Activated CD4-positive, alpha-beta T cell treated with anti-CD3 and anti-CD28 coated beads, Interleukin-2, amount 50 U/mL, for 4 hours (primary cell): ENCODE measurements around the gene CNKSR3.

Experiments used
- DNase-seq, 2 experiments: peaks; one replicate each; pipeline ENCODE4 v3.0.0-alpha.2; 2020

The CNKSR3 gene

DNA sequence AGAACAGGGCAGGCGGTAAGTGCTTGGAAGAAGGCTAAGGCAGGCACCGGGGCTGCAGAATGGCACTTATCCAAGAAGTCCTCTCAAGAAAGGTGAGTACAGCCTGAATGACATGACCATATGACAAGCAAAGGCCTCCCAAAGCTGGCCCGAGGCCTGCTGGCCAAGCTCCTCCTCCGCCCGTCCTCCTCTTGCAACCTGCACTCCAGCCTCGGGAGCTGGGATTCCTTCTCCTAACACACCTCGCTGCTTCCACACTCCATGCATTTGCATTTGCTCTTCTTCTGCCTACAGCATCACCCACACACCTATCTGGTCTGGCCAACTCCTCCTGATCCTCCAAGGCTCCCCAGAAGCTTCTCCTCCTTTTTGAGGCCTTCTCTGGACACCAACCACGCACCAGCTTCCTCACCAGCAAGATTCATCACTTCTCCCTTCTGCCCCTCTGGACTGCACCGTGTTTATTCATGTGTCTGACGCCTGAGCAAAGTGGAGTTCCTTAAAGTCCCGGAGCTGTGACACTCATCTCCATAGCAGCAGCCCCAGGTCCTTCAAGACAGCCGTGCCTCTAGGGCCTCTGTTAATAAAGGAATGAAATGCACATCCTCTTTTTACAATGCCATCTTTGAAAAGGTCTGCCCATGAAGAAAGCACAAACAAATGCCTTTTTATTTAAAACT is 32.3 kb downstream of the CNKSR3 start:
- DNase-seq = no peak

GRCh38 chr6:154476494-154476893 is 34.0 kb downstream of the CNKSR3 start:
- DNase-seq = no peak

GRCh38 chr6:154474648-154475428 is 35.6 kb downstream of the CNKSR3 start:
- DNase-seq = no peak

DNA sequence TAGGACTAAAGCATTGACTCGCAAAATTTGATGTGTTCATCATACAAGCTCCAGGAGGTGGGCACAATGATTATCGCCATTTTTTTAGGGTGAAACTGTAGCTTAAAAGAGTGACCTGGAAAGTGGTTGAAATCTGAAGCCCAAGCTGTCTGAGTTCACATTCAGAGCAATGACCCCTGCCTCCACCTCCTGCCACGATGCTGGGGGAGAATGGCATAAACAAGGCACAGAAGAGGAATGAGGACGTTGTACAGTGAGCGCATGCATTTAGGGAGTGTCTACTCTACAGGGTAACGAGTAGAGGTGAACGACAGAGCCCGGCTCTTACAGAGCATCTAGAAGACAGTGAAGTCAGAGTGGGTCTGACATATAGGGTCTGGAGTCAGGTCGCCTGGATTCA is 37.2 kb downstream of the CNKSR3 start:
- no peak for DNase-seq

DNA sequence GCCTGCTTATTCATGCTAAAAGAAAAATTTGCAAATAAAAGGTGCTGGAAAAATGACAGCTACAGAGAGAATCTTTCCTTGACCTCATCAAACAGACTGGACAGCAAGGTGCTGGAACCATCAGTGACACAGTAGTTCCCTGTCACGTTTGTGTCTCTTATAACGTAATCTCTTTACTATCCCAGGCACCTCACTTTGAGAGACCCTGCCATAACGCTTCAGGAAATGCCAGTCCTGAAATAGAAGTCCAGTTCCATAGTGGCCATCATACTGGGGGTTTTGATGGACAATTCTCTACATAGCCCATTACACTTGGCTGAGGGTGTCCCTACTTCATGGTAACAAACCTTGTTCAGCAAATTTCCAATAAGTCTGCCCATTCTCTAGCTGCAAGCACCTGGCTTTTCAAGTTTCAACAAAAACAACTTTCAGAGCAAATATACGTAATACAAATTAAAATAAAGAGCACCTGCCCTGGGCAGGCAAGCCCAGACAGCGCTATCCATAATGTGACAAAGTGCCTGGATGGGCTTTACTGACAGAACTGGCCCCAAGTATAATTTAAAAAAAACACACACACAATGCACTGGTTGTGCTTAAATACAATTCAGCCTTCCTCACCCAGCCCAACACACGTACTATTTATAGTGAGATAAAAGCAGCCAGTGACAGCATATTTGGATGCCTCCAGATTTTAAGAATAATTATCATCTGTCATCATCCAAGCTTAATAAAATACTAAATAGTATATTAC is 38.7 kb downstream of the CNKSR3 start:
- no peak for DNase-seq

- DNase-seq = no peak
Measured at GRCh38 chr6:154469306-154469935, 41.1 kb downstream of the CNKSR3 start.

DNA sequence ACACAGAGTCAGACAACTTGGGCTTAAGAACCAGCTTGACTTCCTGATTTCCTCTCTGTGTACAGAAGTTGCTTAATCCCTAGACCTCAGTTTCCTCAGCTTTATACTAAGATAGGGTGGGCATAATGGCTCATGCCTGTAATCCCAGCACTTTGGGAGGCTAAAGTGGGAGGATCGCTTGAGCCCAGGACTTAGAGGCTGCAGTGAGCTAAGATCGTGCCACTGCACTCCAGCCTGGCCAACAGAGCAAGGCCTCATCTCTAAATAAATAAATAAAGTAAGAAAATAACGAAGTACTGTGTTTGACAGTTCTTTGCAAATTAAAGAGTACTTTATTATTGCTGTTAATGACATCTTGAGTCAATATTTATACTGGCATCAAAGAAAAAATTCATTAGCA is 41.7 kb downstream of the CNKSR3 start:
- DNase-seq = no peak

GRCh38 chr6:154466971-154467679 is 43.4 kb downstream of the CNKSR3 start:
- DNase-seq = no peak

DNA sequence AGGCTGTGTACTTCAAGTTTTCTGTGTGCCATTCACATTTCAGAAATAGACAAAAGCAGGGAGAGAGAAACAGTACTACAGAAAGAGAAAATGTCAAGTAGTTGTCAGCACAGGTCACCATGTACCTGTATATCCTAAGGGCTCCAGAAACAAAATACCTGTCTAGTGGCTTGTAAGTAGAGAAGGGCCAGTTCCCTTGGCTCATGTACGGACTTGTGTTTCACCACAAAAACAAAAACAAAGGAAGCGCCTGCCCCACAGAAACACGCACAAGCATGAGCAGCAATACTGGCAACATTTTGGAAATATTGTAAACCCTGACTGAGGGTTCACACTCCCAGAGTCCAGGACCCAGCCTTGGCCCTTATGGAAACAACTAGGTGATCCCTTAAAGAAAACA is 44.3 kb downstream of the CNKSR3 start:
- DNase-seq = no peak

DNA sequence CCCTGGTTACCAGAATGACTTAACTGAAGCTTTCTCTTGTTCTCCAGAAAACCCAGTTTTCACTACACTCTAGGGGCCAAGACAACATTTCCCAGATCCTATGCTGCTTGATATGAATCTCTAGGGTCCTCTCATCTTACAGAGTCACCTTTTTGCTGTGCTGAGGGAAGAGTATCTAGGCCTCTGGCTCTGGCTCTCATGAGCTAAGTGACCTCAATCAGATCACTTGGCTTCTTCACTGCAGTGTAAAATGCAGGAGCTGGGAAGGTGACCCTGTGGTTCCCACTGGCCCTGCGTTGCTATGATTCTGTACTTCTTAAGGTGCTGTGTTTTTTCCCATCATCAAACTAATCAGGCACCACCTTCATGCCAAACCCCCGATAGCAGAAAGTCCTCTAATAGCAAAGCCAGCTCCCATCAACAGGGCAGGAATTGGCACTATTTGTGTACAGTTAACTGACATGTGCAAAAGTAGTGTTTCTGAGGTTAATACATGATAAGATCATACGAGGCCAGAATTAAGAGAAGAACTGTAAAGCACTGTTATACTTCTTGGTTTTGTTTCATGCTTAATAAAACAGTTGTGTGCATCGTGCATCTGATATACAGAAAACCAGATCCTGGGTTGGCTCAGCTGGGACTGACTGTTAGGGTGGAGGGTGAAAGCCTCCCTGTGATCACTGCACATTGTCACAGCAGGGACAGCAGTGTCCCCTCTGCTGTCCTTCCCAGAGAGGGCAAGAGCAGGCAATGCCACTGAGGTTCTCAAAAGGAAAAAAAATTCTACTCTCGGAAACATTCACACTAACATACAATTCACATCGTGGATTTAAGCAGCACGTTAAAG is 46.7 kb downstream of the CNKSR3 start:
- no peak for DNase-seq

- DNase-seq = no peak
Measured at GRCh38 chr6:154462425-154462824, 48.1 kb downstream of the CNKSR3 start.

DNA sequence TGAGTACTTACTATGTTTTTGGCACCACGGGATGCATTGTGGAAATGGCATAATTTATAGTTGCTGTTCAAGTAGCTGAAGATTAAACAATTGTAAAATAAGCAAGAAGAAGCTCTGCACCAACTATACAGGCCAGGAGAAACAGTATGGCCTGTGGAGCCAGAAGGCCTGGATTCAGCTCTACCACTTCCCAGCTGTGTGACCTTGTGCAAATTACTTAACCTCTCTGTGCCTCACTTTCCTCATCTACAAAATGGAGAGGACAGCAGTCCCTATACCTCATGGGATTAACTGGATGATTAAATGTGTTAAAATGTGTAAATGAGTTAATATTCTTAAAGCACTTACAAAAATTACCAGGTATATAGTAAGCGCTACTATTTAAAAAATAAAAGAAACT is 49.1 kb downstream of the CNKSR3 start:
- DNase-seq = no peak

DNA sequence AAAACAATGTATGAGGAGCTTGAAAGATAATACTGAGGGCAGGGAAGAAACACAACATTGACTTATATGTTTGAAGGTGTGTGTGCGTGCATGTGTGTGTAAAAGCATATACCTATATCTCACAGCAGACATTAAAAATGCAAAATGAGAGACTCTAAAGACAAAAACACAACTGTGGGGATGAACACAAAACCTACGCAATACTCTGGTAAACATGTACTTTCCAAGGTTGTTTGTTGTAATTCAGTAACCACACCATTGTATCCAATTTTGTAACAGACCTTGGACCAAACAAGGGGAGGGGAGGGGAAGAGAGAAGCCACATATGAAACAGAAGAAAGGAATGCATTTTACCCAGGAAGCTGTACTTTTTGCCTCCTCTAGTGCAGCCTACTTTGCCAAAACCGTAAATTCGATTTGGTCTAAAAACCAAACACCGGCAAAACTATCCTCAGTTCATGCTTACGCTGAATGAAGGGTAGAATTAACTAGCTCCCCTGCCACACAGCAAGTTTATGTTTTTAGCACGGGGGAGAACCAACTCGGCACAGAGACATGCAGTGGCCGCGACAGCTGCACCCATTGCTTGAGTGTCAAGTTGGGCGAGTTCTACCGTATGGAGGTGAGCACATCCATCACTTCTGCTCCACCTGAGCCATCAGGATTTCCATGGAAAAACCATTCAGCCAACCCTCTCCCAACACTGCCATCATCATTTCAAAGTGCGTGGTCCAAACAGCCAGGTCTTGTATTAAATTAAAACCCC is 50.0 kb downstream of the CNKSR3 start:
- DNase-seq = no peak

GRCh38 chr6:154459513-154459912 is 51.0 kb downstream of the CNKSR3 start:
- no peak for DNase-seq

GRCh38 chr6:154458565-154459470 is 51.7 kb downstream of the CNKSR3 start:
- DNase-seq = no peak

GRCh38 chr6:154457881-154458284 is 52.6 kb downstream of the CNKSR3 start:
- DNase-seq = no peak

DNA sequence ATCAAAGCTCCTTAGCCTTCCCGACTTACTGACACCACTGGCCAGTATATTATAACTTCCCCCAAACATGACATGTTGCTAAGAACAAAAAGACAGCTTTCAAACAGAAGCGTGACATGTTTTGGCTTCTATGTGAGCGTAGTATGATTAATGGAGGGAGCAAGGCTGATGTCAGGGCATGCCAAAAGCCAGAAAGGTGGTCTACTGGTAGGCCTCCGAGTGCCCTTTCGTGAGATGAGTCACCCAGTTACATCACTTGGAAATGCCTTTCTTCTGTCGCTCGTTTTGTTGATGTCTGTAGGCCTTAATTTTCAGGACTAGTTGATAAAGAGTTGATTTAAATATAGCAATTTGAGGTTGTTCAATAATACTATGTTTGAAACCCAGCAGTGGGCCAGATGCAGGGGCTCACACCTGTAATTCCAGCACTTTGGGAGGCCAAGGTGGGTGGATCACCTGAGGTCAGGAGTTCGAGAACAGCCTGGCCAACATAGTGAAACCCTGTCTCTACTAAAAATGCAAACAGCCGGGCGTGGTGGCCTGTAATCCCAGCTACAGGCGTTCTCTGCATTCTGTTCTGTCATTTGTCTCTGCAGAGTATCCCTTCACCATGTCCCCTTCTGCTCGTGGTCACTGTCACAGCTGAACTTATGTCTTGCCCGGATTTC is 53.3 kb downstream of the CNKSR3 start:
- no peak for DNase-seq

DNA sequence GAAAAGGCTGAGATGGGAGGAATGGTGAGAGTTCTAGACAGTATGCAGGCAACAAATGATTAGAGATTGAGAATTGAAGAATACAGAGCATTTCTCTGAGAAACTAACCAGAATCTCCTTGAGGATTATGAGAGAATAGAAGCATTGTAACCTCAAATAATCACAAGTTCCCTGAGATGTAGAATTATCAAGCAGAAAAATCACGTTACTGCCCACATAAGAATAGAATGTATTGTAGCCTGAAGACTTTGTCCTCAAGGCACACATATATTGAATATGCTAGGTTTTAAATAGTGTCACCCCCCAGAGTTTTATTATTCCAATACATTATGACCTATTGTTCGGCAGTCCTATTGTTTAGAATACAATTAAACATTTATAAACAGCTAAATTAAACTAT is 57.2 kb downstream of the CNKSR3 start:
- no peak for DNase-seq

GRCh38 chr6:154450498-154450897 is 60.0 kb downstream of the CNKSR3 start:
- DNase-seq = no peak
